HG02981 (cell line): ENCODE results near the gene IGSF10.
A peak's percentile ranks its signal among the peaks of the same experiment; 100 is the strongest.

Source experiments
- ATAC-seq: cut with Tn5 transposase; IDR thresholded peaks from one replicate; pipeline ENCODE4 v1.9.1; 2021; ENCODE audit warnings: mild to moderate bottlenecking, moderate library complexity; ENCODE audit not compliant: unreplicated experiment

Gene IGSF10

DNA sequence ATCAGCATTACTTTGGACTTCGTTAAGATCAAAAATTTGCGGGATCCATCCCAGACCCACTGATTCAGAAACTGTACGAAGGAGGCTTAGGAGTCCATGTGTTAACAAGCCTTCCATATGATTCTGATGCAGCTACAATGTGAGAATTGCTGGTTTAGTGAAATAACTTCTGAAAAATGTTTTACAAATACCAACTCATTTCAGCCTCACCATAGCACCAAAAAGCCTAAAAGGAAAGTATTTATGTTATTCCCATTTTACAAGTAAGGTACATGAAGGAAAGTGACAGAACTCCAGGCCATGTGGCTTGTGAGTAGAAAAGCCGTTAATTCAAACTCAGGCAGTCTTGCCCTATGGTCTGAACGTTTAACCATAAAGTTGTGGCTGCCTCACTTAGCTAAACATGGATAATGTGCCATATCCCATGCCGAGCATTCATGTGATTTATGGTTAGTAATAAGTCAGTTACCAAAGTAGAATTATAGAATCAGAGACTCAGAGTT lies 1.5 kb upstream of the IGSF10 start:
- no peak for ATAC-seq

DNA sequence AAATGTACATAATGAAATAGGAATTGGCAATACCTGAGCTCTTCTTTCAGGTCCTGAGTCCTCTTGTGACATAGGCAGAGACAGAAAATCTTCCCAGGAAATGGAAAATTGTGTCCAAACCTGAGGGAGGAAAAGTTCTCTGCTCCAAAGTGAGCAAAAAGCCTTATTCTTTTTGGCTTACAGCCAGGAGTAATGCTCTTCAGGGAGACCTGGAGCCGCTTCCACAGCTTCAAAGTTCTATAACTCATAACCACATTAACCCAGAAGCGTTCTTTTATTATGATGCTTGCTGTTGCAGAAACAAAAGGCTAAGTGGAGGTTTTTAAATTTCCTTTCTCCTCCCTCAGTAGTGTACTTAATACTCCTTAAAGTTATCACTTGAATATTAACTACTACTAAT lies 633 bp downstream of the IGSF10 start:
- no peak for ATAC-seq

DNA sequence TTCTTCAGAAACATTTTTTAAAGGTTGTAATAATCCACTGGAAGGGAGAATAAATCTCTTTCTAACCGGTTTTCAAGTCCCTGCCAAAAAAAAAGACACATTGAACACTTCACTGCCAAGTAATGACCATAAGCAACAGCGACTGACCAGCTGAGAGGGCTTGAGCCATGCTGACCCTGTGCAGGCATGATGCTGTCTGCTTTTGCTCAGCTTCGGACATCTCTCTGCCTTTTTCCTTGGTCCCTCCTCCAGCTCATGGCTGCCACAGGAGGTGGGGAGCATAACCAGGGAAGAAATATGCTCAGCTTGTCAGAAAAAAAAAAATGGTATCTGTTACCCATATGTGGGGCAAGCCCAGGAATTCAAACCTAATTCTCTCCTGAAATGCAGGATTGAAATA lies 1.5 kb downstream of the IGSF10 start:
- ATAC-seq: no peak

DNA sequence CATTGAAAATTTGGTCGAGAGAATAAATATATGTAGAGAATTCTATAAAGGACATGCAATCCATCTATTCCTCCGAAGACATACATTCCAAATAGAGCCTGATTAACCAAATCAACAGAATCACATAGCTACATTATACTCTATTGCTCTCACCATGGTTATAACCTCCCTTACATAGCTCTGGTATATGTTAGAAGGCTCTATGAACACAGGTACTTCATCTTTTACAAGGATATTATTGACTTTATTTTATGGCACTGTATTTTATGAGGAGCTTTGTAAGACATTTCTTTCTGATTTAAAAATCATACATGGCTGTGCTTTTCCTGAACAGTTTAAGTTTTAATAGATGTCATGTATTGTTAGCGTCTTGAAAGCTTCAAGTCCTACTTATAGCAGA lies 4.8 kb downstream of the IGSF10 start:
- ATAC-seq: no peak

DNA sequence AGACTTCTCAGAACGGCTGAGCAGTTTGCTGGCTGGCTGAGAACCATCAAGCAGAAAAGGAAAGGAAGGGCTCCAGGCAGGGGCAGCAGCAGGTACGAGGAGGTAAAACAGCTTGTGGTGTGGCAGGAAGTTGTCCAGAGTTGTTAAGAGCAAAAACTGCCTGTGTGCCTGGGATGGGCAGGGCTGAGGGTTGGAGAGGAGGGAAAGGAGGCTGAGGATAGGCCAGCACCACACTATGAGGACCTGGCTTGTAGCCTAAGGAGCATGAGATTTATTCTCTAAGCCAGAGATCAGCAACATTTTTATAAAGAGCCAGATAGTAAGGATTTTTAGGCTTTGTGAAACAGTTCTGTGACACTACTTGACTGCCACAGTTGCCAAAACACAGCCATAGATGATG lies 8.0 kb downstream of the IGSF10 start:
- no peak for ATAC-seq

DNA sequence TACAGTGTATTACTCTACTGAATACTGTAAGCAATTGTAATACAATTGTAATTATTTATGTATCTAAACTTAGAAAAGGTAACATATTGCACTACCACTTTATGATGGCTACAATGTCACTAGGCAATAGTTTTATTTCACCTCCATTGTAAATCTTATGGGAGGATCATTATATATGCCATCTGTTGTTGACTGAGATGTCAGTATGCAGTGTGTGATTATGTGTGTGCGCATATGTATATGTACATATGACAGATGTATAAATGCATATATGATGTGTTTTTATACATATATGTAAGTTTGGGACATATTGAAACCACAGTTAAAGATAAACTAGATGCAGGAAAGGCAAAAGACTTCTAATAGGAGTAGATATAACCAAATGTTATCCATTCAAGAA lies 8.5 kb downstream of the IGSF10 start:
- ATAC-seq: no peak

DNA sequence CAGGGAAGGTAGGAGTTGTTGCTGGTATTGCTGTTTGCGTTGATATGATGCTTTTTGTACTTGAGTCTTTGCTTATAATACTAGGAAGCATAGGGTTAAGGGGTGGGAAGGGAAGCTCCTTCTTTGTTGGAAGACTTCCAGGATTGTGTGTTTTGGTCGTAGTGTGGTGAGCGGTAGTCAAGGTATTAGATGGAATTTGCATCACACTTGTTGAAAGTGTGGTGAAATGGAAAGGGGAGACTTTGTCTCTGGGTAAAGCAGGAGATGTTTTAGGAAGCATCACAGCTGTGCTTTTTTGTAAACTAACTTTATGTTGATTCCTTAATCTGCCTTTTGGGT lies 14.9 kb downstream of the IGSF10 start:
- no peak for ATAC-seq

DNA sequence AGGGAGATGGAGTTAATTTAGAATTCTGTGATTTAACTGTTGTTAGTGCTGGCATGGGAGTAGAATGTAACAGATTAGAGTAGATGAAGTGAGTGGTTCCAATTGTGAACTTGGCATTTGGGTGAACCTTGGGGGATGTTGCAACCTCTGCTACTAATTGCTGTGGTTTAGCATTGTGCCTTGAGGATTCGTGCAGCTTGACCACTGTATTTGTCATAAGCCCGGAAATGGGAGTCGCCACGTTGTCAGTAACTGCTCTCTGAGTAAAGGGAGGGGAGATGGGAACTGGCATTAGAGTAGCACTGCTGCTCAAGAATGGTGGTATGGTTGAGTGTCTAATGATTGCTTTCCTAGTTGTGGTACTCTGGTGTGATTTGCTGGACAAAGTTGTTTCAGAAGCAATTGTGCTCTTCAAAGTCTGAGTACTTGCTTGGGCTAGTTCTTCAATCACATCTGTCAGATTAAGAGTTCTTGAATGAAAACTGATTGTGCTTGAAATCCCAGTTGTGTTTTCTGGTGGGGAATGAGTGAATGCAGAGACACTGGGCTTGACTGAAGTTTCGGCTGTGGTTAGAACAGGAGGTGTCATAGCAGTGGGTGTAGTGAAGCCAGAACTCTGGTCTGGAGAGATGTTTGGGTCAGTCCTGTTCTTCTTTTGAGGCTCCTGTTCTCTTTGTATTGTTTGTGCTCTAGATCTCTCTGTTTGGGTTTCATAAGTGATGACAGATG lies 15.4 kb downstream of the IGSF10 start:
- ATAC-seq: no peak

DNA sequence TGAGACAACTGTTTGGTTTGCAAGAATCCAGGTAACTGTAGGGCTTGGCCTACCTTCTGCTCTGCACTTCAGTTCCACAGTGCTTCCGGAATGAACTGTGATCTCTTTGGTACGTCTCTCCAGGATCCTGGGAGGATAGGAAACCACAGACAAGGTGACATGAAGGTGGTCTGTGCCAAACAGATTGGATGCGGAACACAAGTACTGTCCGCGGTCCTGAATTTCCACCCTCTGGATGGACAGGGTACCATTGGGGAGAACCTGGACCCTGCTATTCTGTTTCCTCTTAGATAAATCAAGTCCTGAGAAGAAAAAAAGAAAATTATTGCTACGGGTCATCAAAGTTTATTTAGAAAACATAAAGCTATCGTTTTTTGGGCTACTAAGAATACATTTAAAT lies 17.3 kb downstream of the IGSF10 start:
- ATAC-seq: no peak

DNA sequence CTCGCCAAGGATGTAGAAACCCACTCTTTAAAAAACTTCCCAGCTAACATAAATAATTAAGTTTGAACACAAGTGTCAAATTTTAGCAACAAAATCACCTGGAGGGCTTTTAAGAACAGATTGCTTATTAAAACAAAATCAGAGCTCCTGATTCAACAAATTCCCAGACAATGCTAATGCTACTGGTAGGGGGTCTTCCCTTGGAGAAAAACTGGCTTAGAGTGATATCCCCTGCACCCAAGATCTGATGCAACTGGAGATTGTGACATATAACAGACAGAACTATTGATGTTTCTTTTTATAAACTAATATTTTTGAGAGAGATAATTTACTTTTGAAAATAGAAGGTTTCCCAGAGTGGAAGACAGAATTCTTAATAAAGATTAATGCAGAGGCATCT lies 19.9 kb downstream of the IGSF10 start:
- no peak for ATAC-seq

DNA sequence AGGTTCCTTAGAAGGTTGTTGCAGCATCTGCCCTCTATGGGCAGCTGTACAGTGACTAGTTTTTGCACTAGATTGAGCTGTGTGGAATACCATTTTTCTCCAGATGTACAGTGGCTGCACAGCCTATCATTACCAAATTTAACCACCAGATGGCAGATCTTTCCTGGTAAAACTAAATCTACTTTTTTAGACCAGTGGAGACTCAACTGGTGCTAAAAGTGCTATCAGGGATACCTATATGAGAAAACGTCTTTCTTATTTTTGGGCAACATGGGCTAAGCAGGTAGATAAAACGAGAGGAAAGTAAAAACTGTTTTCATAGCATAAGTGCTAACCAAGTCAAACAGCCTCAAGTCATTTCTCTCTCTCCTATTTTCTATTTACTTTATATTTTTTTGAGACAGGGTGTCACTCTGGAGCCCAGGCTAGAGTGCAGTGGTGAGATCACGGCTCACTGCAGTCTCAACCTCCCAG lies 21.2 kb downstream of the IGSF10 start:
- ATAC-seq: peak; percentile 82

DNA sequence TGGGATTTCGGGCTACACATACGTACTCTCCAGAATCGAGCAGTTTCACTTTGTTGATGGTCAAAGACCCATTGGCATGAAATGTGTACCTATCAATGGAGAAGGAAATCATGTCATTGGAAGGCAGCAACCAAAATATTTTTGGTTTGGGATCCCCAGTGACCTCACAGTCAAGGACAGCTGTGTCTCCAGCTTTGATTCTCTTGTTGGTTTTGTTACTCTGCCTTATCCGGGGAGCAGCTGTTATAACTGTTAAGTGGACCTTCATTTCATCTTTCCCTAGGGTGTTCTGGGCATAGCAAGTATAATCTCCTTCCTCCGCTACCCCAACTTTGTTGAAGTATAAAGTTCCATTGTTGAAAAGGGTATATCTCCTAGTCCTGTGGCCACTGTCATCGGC lies 23.0 kb downstream of the IGSF10 start:
- ATAC-seq: no peak

DNA sequence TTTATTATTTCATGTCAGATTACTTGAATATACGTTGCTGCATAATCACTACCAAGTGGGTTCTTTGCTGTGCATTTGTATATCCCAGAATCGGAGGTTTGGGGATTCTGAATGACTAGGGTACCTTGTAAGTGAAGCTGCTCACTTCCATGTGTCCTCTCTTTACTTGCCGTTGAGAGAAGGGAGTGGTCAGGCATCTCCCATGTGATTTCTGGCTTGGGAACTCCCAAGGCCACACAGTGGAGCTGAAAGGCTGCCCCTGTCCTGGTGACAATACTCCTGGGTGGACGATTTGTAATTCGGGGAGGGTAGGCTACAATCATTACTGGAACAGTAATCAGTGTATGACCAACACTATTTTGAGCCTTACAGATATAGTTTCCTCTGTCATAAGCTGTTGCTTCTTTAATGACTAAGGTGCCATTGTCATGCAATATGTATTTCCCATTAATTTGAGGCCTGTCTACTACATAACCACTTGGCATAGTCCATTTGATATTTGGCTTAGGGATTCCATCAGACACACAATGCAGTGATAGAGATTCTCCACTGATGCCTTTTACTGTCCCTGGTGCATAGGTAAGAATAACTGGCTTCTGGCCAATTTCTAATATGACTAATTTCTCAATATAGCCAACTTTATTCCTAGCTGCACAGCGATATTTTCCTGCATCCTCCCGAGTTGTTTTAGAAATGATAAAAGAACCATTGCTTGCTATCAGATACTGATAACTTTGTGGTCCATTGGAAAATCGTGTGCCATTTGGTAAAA lies 24.0 kb downstream of the IGSF10 start:
- no peak for ATAC-seq

DNA sequence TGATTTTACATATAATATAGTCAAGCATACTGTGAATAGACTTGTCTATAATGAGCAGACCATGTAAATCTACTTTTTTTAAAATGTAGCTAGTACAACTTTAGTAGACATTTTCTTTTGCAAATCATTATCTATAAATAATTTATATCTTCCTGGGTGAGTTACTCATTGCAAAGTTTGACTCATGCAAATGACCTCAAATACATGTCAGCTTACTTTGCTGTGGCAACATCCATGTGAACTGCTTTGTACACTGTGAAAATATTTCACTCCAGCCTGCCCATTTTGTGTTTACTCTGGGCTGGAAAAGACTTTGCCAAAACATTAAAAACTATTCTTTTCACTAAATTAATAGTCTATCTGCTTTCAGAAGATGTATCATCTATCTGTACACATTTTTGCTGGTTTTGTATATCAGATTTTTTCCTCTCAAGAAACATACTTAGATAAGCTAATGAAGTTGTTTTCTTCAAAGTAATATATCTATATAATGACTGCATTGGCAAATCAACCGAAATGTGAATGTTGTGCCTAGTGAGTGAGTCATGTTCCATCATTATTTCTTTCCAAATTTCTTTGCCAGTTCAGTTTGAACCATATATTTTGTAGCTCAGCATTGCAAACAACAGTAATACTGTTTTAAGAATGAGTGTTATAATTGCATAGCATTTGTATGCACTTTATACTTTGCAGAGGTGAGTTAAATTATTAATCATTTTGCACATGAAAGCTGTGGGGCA lies 26.5 kb downstream of the IGSF10 start:
- peak; percentile 75 for ATAC-seq

DNA sequence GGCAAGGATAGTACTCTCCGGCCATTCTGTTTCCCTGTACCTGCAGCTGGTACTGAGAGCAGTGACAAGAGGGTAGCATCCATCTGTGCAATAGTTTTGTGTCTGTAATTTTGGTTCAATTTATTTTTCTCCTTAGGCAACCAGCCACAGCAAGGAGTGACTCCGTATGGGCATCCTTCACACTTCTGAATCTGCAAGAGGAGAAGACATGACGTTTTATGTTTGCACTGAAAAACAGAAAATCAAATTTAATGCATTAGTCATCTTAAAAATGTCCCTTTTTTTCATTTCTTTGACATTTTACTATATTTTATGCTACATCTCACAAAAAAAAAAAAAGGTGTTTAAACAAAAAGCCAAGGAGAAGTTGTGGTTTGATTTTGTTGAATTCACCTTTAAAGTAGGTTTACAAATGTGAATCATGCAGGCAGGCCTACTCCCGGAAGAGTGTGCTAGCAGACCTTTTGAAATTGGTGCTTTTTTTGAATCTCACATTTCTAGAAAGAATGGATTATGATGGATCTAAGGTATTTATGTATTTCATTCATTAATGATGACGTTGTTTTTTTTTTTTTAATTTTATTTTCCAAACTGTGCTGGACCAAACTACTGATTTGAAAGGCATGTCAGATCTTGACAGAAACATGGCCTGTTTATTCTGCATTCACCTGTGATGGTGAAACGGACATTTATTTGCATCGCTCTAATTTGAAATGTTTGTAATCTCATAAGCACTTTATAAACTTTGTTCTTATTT lies 28.1 kb downstream of the IGSF10 start:
- no peak for ATAC-seq

DNA sequence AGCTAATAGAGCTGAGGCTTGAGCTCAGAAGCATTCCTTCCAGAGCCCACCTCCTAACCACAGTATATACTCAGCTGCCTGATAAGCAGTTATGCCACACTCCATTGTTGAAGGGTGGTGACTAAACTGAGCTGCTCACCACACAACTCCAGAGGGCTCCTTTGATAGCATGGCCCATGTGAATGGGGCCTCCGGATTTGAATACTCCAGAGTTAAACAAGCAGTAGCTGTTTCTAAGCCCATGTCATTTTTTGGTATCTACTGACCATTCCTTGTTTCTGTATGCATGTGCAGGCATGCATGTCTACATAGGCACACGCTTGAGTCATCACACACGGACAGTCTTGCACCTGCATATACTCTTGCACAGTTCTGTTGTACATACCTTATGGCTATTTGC lies 28.9 kb downstream of the IGSF10 start:
- ATAC-seq: no peak

DNA sequence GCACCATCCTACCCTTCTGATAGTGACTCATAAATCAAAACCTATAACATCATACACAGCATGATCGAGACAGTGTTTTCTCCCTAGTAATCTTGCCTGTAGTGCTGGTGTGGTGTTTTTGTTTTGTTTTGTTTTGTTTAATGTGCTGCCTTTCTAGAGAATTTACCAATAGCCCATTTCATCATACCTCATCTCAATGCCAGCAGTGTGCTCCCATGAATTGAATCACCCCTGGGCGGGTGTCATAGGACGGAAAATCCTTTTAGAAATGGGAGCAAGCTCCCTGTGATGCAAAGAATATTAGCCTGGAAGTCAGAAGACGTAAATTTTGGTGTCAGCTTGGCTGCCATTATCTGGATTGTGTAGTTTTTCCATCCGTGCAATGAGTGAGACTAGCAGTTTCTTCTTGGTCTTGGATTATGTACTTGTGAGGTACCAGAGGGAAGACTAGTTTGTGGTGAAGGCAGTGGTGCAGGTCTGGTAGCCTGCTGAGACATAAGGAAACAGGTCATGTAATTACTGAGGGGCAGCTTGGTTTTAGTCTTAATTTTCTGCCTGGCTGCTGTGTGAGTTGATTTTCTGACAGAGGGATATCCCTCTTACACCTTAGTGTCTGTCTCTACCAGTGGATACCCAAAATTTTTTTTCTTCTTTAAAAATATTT lies 29.9 kb downstream of the IGSF10 start:
- no peak for ATAC-seq

DNA sequence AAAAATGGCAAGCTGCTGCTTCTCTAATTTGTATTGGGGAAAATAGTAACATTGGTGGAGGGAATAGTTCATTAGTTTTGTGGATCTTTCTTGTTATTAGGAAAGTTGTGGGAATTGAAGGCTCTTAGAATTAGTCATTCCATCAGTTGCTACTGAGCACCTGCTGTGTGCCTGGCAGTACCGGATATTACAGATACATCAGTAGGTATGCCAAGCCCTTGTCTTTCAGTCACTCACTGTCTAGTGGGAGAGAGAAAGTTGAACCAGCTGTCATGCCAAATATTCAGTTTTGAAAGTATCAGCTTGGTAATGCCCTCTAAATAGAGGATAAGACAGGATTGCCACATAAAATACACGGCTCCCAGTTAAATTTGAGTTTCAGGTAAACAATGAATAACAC lies 32.5 kb downstream of the IGSF10 start:
- no peak for ATAC-seq

DNA sequence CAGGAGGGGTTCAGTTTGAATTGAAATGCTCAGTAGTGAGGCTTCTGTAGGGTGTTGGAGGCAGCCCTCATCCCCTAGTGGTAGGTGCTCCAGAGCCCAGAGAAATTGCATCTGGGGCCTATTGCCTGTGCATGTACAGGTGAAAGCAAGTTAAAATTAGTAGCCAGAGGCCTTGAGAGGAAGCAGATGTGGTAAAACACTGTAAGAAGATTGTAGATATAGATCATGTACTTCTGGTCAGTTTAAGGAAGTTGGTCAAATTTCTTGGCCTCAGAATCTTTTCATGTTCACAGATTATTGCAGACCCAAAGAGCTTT lies 34.6 kb downstream of the IGSF10 start:
- ATAC-seq: peak; percentile 79

DNA sequence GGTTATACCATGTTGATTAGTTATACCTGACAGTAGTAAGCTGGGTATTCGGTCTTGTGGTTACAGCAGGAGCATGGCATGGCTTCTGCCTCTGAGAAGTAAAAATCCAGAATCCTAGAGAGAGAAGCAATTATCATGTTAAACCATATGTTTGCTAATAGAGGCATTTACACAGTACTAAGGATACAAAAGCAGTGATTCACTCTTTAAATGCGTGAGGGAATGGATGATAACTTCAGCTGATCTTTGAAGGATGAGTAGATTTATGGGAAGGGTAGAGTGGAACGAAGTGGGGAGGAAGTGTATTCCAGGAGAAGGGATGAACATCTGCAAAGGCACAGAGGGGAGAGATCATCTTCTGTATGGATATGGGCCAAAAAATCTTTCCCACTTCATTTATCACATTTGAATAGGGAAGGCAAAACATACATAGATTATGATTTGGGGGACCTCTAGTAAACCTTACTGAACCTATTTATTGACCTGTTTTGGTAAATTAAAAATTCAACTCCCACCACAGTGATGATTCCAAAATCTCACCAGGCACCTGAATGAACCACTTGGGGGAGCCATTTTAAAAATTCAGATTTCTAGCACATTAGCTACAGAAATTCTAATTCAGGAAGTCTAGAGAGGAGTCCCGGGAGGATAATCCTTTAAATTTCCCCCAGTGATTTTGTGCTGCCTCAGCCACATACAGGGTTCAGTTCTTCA lies 35.1 kb downstream of the IGSF10 start:
- peak; percentile 28 for ATAC-seq
